Neural cell (in vitro differentiated cells): ENCODE measurements around the gene SIDT1. TPM values are rescaled to one million over a fixed set of nuclear protein-coding genes. Genes with fewer than 3 reads are reported as not detected.

Experiments used
- H2AFZ ChIP-seq: fragments of 200-600, 300-800 bp; sonication (generic), shearing (Covaris generic); 2 replicates; pipeline ENCODE4 v1.6.0; 2014; ENCODE audit warnings: low read depth, mild to moderate bottlenecking, antibody characterized with exemption, low read length, moderate library complexity
- H3F3A ChIP-seq: fragments of 200-600 bp; shearing (Covaris generic); 2 replicates; pipeline ENCODE4 v1.6.1; 2016; ENCODE audit warnings: mild to moderate bottlenecking, moderate library complexity, mixed read lengths, antibody characterized with exemption, low read length; ENCODE audit not compliant: insufficient read depth, poor library complexity, severe bottlenecking
- H3K27ac ChIP-seq: fragments of 200-600, 300-800 bp; sonication (generic), shearing (Covaris generic); 2 replicates; pipeline ENCODE4 v1.5.1; 2014; ENCODE audit warnings: mild to moderate bottlenecking, low read length, moderate library complexity
- H3K27me3 ChIP-seq: fragments of 300-800, 200-600 bp; sonication (generic), shearing (Covaris generic); 2 replicates; pipeline ENCODE4 v1.6.0; 2014; ENCODE audit warnings: mild to moderate bottlenecking, low read depth, low read length, moderate library complexity; ENCODE audit not compliant: insufficient read depth
- H3K36me3 ChIP-seq: fragments of 300-800, 200-600 bp; sonication (generic), shearing (Covaris generic); 2 replicates; pipeline ENCODE4 v1.5.1; 2014; ENCODE audit warnings: mild to moderate bottlenecking, antibody characterized with exemption, low read length, moderate library complexity; ENCODE audit not compliant: insufficient read depth
- H3K4me2 ChIP-seq: fragments of 300-800, 200-600 bp; sonication (generic), shearing (Covaris generic); 2 replicates; pipeline ENCODE4 v1.6.0; 2014; ENCODE audit warnings: mild to moderate bottlenecking, low read length
- H3K4me3 ChIP-seq: fragments of 300-800, 200-600 bp; sonication (generic), shearing (Covaris generic); 2 replicates; pipeline ENCODE4 v1.5.1; 2014; ENCODE audit warnings: mild to moderate bottlenecking, low read length, moderate library complexity
- H3K79me2 ChIP-seq: fragments of 200-600 bp; shearing (Covaris generic); replicated peaks from 2 replicates; pipeline ENCODE4 v1.6.0; 2014; ENCODE audit warnings: mild to moderate bottlenecking, low read length, moderate library complexity; ENCODE audit not compliant: insufficient read depth
- H3K9ac ChIP-seq: fragments of 300-800, 200-600 bp; sonication (generic), shearing (Covaris generic); 2 replicates; pipeline ENCODE4 v1.6.1; 2016; ENCODE audit warnings: mild to moderate bottlenecking, low read length, mixed read lengths
- H3K9me2 ChIP-seq: fragments of 200-600 bp; shearing (Covaris generic); 2 replicates; pipeline ENCODE4 v1.6.1; 2016; ENCODE audit warnings: mild to moderate bottlenecking, low read length, mixed read lengths; ENCODE audit not compliant: insufficient read depth
- H3K9me3 ChIP-seq: fragments of 200-600, 300-800 bp; sonication (generic), shearing (Covaris generic); 2 replicates; pipeline ENCODE4 v1.6.1; 2016; ENCODE audit warnings: mild to moderate bottlenecking, mixed run types, low read length, moderate library complexity, mixed read lengths
- H4K20me1 ChIP-seq: fragments of 200-600 bp; shearing (Covaris generic); 2 replicates; pipeline ENCODE4 v1.6.1; 2016; ENCODE audit warnings: mild to moderate bottlenecking, mixed run types; ENCODE audit not compliant: insufficient read depth
- CTCF ChIP-seq: fragments of 450-650 bp; IDR thresholded peaks from 2 replicates; pipeline ENCODE4 v1.5.1; 2014; ENCODE audit warnings: antibody characterized with exemption, mild to moderate bottlenecking, moderate library complexity; ENCODE audit not compliant: poor library complexity, severe bottlenecking
- EP300 ChIP-seq: fragments of 450-650 bp; conservative IDR thresholded peaks from 2 replicates; pipeline ENCODE4 v1.6.1; 2014; ENCODE audit warnings: antibody characterized with exemption, mild to moderate bottlenecking, moderate library complexity; ENCODE audit not compliant: poor library complexity, severe bottlenecking
- EZH2 ChIP-seq: fragments of 200-600, 300-800 bp; shearing (Covaris generic), sonication (generic); IDR thresholded peaks from 2 replicates; pipeline ENCODE4 v1.6.1; 2014; ENCODE audit warnings: antibody characterized with exemption, low read length, borderline replicate concordance, mild to moderate bottlenecking; ENCODE audit not compliant: insufficient read depth, poor library complexity, severe bottlenecking
- MXI1 ChIP-seq: fragments of 450-650 bp; conservative IDR thresholded peaks from 2 replicates; pipeline ENCODE4 v1.6.1; 2014; ENCODE audit warnings: antibody characterized with exemption, mild to moderate bottlenecking; ENCODE audit not compliant: poor library complexity, severe bottlenecking
- POLR2AphosphoS5 ChIP-seq: IDR thresholded peaks from 2 replicates; pipeline ENCODE4 v1.6.1; 2012
- RAD21 ChIP-seq: fragments of 450-650 bp; conservative IDR thresholded peaks from 2 replicates; pipeline ENCODE4 v1.6.1; 2014; ENCODE audit warnings: antibody characterized with exemption, mild to moderate bottlenecking, moderate library complexity
- SMC3 ChIP-seq: fragments of 450-650 bp; conservative IDR thresholded peaks from 2 replicates; pipeline ENCODE4 v1.6.1; 2014; ENCODE audit warnings: antibody characterized with exemption, mild to moderate bottlenecking, moderate library complexity; ENCODE audit not compliant: poor library complexity
- TAF1 ChIP-seq: IDR thresholded peaks from 2 replicates; pipeline ENCODE4 v1.6.1; 2012; ENCODE audit warnings: low read depth
- polyA plus RNA-seq: library from polyadenylated mRNA; depleted of rRNA; stranded (reverse); fragments of >200 nt; gene quantifications from 2 replicates; pipeline ENCODE4 v1.2.3, GENCODE V29; 2014
- TF ChIP-seq, protein P1 (sequence below): IDR thresholded peaks from 2 replicates; pipeline ENCODE4 v1.6.1; 2012; ENCODE audit warnings: borderline replicate concordance

Gene SIDT1
- polyA plus RNA-seq, 1 donor from 2014 or later, result 0.22 TPM

- H3K4me2 ChIP-seq, result no peak overlapping the region
- H3K4me3 ChIP-seq, result no peak overlapping the region
- H3K27me3 ChIP-seq, result no peaks in the 10 kb centered on the region
- no peak overlapping the region for H3K27ac ChIP-seq
- H3K79me2 ChIP-seq, result no peaks in the 10 kb centered on the region
- no peaks in the 10 kb centered on the region for H3K36me3 ChIP-seq
- H3F3A ChIP-seq, result no peaks in the 10 kb centered on the region
- no peaks in the 10 kb centered on the region for H3K9me2 ChIP-seq
- no peaks in the 10 kb centered on the region for H4K20me1 ChIP-seq
- no peaks in the 10 kb centered on the region for H3K9me3 ChIP-seq
- TF ChIP-seq EZH2 (no peak), SMC3 (no peak), CTCF (no peak), RAD21 (no peak), POLR2AphosphoS5 (no peak), TAF1 (no peak), MXI1 (no peak), EP300 (no peak)
- TF ChIP-seq, protein P1, sequence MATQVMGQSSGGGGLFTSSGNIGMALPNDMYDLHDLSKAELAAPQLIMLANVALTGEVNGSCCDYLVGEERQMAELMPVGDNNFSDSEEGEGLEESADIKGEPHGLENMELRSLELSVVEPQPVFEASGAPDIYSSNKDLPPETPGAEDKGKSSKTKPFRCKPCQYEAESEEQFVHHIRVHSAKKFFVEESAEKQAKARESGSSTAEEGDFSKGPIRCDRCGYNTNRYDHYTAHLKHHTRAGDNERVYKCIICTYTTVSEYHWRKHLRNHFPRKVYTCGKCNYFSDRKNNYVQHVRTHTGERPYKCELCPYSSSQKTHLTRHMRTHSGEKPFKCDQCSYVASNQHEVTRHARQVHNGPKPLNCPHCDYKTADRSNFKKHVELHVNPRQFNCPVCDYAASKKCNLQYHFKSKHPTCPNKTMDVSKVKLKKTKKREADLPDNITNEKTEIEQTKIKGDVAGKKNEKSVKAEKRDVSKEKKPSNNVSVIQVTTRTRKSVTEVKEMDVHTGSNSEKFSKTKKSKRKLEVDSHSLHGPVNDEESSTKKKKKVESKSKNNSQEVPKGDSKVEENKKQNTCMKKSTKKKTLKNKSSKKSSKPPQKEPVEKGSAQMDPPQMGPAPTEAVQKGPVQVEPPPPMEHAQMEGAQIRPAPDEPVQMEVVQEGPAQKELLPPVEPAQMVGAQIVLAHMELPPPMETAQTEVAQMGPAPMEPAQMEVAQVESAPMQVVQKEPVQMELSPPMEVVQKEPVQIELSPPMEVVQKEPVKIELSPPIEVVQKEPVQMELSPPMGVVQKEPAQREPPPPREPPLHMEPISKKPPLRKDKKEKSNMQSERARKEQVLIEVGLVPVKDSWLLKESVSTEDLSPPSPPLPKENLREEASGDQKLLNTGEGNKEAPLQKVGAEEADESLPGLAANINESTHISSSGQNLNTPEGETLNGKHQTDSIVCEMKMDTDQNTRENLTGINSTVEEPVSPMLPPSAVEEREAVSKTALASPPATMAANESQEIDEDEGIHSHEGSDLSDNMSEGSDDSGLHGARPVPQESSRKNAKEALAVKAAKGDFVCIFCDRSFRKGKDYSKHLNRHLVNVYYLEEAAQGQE, result no peak
- no peak overlapping the region for H2AFZ ChIP-seq
- no peak overlapping the region for H3K9ac ChIP-seq
Observed at GRCh38 chr3:113589971-113590370, 57.6 kb downstream of the SIDT1 start.

- Histone ChIP-seq H3K27ac (no peak overlapping the region), H2AFZ (no peak overlapping the region)
Observed at GRCh38 chr3:113590983-113591382, 58.6 kb downstream of the SIDT1 start.

More at GRCh38 chr3:113590983-113591382, 58.6 kb downstream of the SIDT1 start:
- no peaks in the 10 kb centered on the region for H4K20me1 ChIP-seq
- no peak overlapping the region for H3K4me2 ChIP-seq
- H3F3A ChIP-seq, result no peaks in the 10 kb centered on the region
- H3K9ac ChIP-seq, result no peak overlapping the region
- H3K9me2 ChIP-seq, result no peaks in the 10 kb centered on the region
- H3K4me3 ChIP-seq, result no peak overlapping the region
- no peaks in the 10 kb centered on the region for H3K36me3 ChIP-seq
- no peaks in the 10 kb centered on the region for H3K27me3 ChIP-seq
- TF ChIP-seq CTCF (no peak), POLR2AphosphoS5 (no peak), EZH2 (no peak), SMC3 (no peak), RAD21 (no peak), TAF1 (no peak), MXI1 (no peak), EP300 (no peak)
- TF ChIP-seq, protein P1, result no peak
- no peaks in the 10 kb centered on the region for H3K79me2 ChIP-seq
- no peaks in the 10 kb centered on the region for H3K9me3 ChIP-seq
